ENCODE measurements around the gene CD2AP.

- TF ChIP-seq EZH2 (IDR thresholded peaks at IDR 0.05; ENCODE audit: borderline replicate concordance), result no peak
- no peak for TF ChIP-seq CTCF (IDR thresholded peaks at IDR 0.05; ENCODE audit: poor library complexity)
- no peak for TF ChIP-seq EZH2phosphoT487 (IDR thresholded peaks at IDR 0.05; ENCODE audit: low read depth, severe bottlenecking, unreplicated experiment)
Observed at GRCh38 chr6:47456536-47456975, 21.0 kb upstream of the CD2AP start.
